Activated CD8-positive, alpha-beta memory T cell treated with anti-CD3 and anti-CD28 coated beads for 36 hours (primary cell): ENCODE results near the gene EED. TPM values are rescaled to one million over a fixed set of nuclear protein-coding genes. Genes with fewer than 3 reads are reported as not detected.
"Not testable (repeated sequence)": the region's sequence is repeated elsewhere in the genome, so short reads cannot be mapped to it uniquely, and the experiment has no call there.

Experiments used
- CTCF ChIA-PET: fragments of 350-600 bp; sonication (Branson Sonifier 250); formaldehyde crosslinking; loops from one replicate; lab custom pipeline; 2021; ENCODE audit warnings: antibody characterized with exemption; lab: Charles Lee
- POLR2A ChIA-PET: fragments of 350-600 bp; sonication (Branson Sonifier 250); formaldehyde crosslinking; loops from one replicate; lab custom pipeline; 2021; ENCODE audit warnings: antibody characterized with exemption; lab: Charles Lee
- total RNA-seq, 2 experiments: library from RNA; stranded (reverse); gene quantifications; one replicate each; pipeline ENCODE4 v1.2.3, GENCODE V29; 2021

The EED gene
- total RNA-seq, 2 experiments from 2014 or later: 173 TPM

DNA sequence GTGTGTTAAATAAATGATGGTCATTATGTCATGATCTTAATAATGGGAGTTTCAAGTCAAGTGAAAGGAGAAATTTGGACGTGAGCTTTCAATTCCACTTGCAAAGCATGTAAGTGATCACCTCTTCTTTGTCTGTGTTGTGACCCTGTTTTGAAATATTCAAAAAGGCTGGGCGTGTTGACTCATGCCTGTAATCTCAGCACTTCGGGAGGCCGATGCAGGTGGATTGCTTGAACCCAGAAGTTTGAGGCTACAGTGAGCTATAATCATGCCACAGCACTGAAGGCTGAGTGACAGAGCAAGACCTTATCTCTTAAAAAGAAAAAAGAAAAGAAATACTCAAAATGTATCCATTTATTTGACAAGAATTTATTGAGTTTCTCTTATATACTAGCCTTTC, 32.9 kb upstream of the EED start:
- POLR2A ChIA-PET: interaction anchor here (0.6 to 1.3 kb wide), 5 partner anchors 33 to 1014 kb away, joined by 3 to 5 read pairs (median 4); no protein-coding TSS in a partner anchor
- CTCF ChIA-PET: interaction anchor here (0.8 to 1.2 kb wide), 2 partner anchors 26 to 93 kb away, joined by 3 to 4 read pairs; no protein-coding TSS in a partner anchor

DNA sequence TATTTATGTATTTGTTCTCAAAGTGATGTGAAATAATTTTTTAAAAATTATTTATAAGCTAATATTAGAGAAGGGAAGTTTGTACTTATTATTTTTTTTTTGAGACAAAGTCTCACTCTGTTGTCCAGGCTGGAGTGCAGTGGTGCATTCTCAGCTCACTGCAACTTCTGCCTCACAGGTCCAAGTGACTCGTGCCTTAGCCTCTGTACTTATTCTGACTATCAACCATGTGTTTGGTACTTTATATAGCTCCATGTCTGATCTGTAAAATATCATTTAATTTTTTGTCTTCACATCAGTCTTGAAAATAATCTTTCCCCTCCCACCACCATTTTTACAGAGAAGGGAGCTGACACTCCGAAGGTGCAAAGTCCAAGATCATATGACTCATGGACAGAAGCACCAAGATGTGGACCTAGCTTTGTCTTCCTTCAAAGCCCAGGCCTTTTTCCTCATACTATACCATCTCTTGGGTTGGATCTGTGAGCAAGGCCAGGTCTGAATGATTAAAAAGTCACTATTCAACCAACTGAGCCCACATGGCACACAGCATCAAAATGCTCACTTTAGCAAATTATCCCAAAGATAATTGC, 32.4 kb upstream of the EED start:
- ChIA-PET POLR2A (interaction anchor here (0.6 to 1.3 kb wide), 3 partner anchors 33 to 206 kb away, joined by 3 to 4 read pairs (median 4); no protein-coding TSS in a partner anchor), CTCF (interaction anchor here (0.8 to 1.2 kb wide), 2 partner anchors 25 to 93 kb away, joined by 3 to 4 read pairs; no protein-coding TSS in a partner anchor)

DNA sequence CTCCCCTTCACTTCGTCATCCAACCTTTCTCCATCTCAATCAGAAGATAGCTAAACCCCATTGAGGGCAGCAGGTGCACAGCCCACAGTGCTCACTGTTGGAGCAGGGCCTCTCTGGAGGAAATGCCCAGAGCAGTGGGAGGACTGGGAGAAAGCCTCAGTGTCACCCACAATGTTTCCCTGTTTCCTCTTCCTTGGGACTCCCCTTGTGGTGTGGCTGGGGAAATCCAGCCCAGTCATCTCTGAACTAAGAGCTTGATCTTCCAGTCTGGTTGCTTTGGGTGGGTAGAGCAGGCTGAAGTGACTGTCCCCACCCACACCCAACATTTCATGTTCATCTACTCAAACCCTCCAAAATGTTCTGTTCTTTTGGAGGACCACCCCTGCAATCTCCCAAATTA, 29.8 kb upstream of the EED start:
- POLR2A ChIA-PET: interaction anchor here (0.8 to 1.2 kb wide), 3 partner anchors 13 to 78 kb away, joined by 3 to 7 read pairs (median 3); no protein-coding TSS in a partner anchor
- CTCF ChIA-PET: interaction anchor here (1.0 to 2.6 kb wide), 3 partner anchors 145 to 168 kb away, joined by 3 to 6 read pairs (median 4); no protein-coding TSS in a partner anchor

DNA sequence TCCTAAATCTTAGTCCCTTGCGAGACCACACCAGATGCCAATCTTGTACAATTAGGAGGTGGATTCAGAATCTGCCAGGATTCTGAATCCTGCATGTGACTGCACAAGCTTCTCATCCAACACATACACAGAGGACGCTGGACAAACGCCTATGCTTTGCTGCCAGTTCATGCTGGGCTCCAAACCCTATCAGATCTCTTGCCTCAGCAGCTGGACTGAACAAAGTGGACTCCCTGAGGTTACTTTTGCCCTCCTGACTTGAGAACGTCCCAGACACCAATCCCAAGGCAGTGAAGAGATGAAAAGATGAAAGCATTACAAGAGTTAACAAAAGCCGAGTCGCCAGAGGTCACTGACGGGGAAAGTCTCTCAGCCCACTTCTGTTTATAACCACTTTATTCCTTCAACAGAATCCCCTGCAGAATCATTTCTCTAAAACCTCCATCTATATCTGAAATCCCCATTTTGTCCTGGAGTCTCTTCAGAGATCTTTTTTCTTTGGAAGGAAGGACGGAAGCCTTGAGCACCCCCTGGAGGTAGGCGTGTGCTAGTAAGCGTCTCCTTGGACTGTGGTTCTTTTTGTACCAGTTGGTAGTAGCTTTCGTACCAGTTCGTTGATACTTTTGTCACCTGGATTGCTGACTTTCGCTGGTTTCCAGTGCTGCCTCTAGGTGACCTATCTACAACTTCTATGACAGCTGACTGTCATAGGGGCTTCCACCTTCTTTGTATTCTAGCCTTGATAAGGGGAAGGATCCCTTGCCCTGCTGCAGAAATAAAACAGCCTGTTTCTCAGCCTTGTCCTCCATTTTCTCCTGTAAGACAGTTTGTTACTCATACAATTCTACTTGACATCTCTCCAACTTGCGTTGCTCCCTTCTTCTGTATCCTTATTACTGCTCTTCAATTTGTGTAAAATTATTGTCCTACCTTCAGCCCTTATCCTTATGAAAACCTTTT, 26.1 kb upstream of the EED start:
- ChIA-PET CTCF (interaction anchor here (0.6 to 5.3 kb wide), 9 partner anchors 9 to 190 kb away, joined by 3 to 21 read pairs (median 3); no protein-coding TSS in a partner anchor), POLR2A (interaction anchor here (0.5 to 1.1 kb wide), 2 partner anchors 27 to 75 kb away, joined by 3 read pairs; partner anchors contain the start of gene EED)

DNA sequence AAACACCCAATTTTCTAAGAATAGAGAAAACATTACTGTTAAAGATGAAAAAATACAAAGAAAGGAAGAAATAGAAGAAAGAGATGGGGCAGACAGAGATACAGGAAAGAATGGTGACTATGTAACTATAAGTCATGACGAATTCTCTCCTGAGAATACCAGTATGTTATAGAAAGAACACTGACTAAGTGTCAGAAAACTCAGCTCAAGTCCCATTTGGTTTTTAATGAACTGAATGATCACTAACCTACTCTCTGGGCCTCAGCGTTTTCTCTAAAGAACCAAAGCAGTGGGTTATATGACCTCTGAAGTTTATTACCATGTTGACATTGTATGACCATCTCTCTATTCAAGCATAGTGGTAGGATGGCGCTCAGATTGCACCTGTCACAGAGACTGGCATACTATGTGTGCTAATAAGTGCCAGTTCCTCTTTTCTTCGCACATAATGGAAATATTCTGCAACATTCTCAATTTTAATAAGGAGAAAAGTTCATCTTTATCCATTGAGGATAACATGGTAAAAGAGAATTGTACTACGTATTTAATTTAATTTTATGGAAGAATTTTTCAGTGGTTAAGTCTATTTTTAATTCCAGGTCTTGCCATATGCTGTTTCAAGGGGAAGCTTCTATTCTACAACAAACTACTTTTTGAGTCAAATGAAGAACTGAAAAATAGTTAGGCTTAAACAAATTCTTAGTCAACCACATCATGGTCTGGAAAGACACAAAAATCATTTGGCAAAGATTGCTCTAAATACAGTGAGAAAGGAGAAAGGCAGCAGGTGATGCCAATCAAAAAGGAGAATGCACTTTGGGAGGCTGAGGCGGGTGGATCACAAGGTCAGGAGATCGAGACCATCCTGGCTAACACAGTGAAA, 25.0 kb upstream of the EED start:
- POLR2A ChIA-PET: interaction anchor here (1.0 to 1.2 kb wide), 3 partner anchors 11 to 179 kb away, joined by 3 to 4 read pairs (median 3); partner anchors contain the start of gene EED
- CTCF ChIA-PET: interaction anchor here (0.6 to 5.3 kb wide), 6 partner anchors 10 to 466 kb away, joined by 3 to 21 read pairs (median 4); no protein-coding TSS in a partner anchor

DNA sequence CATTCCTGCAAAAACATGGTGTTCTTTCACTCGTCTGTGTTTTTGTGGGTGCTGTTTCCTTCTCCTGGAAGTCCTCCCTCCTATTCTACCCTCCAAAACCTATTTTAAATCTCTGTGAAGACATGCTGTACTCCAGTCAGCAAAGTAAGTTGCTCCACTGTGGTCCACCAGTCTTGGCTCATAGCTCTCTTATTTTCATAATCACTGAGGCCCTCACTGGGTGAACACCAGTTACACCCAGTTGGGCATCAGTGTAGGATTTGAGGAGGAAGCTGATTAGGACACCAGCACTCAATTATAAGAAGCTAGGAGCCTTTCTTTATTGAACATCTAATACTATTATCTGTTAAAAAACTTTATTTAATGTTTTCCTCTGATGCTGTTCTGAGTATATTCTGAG, 23.9 kb upstream of the EED start:
- ChIA-PET CTCF (interaction anchor here (0.6 to 5.3 kb wide), 3 partner anchors 27 to 467 kb away, joined by 3 to 21 read pairs (median 6); no protein-coding TSS in a partner anchor), POLR2A (interaction anchor here (0.6 to 1.2 kb wide), 2 partner anchors 10 to 66 kb away, joined by 3 to 4 read pairs; no protein-coding TSS in a partner anchor)

DNA sequence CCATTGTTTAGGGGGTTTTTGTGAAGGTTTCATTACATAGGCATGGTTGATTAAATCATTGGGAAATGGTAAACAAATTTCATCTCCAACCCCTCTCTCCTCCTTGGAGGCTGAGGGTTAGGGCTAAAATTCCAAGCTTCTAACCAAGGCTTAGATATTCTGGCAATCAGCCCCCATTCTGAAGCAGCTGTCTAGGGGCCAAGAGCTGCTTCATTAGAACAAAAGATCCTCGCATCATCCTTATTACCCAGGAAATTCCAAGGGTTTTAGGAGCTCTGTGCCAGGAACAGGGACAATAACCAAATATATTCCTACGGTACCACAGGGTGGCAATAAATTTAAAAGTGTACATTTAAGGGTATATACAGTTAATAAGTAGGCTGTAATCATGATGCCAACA, 22.5 kb upstream of the EED start:
- POLR2A ChIA-PET: no interaction called here
- CTCF ChIA-PET: interaction anchor here (0.5 to 5.3 kb wide), 3 partner anchors 23 to 181 kb away, joined by 3 to 21 read pairs (median 4); partner anchors contain the start of gene EED

DNA sequence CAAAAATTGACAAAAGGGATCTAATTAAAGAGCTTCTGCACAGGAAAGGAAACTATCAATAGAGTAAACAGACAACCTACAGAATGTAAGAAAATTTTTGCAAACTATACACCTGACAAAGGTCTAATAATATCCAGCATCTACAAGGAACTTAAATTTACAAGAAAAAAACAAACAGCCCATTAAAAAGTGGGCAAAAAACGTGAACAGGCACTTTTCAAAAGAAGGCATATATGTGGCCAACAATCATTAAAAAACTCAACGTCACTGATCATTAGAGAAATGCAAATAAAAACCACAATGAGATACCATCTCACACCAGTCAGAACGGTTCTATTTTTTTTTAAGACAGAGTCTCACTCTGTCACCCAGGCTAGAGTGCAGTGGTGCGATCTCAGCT, 20.0 kb upstream of the EED start:
- POLR2A ChIA-PET: not testable (repeated sequence)
- CTCF ChIA-PET: interaction anchor here (1.6 kb wide), 1 partner anchor 67 kb away, joined by 5 read pairs; no protein-coding TSS in a partner anchor

DNA sequence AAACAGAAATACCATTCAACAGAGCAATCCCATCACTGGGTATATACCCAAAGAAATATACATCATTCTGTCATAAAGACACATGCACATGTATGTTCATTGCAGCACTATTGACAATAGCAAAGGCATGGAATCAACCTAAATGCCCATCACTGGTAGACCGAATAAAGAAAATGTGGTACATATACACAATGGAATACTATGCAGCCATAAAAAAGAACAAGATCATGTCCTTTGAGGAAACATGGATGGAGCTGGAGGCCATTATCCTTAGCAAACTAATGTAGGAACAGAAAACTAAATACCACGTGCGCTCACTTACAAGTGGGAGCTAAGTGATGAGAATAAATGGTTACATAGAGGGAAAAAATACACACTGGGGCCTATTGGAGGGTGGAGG, 19.2 kb upstream of the EED start:
- CTCF ChIA-PET: interaction anchor here (0.6 to 1.6 kb wide), 2 partner anchors 67 to 177 kb away, joined by 3 to 5 read pairs; no protein-coding TSS in a partner anchor
- POLR2A ChIA-PET: not testable (repeated sequence)

DNA sequence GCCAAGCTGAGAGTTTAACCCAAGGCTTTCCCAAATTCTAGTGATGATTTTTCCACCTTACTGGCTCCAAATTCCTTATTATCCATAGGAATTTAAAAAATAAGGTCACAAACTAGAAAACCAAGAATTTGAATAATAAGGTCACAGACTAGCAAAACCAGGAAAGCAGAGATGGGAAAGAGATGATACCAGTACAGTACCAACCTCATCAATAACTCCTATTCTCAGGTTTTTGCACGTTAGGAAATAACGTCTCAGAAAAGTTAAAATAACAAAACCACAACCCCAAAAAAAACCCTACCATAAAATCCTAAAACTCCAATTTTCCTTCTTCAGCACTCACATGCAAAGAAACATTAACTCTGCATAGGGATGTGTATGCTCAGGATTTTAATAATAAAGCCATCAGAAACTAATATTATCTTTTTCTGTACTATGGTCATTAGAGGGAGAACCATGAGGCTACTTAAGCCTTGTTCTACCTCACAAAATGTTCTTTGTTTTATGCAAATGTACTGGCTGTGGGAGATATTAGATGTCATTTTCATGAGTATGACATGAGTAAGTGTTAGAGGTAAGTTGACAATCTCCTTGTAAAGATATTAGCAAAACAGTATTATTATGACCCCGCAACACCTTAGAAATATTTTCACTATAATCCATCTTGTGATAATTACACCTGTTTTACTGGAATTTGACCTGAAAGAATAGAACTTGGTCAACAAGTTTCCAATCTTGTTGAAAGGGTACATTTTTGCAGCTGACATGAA, 16.1 kb upstream of the EED start:
- ChIA-PET POLR2A (interaction anchor here (0.7 to 1.0 kb wide), 5 partner anchors 14 to 281 kb away, joined by 3 to 5 read pairs (median 3); no protein-coding TSS in a partner anchor), CTCF (interaction anchor here (0.9 to 2.0 kb wide), 4 partner anchors 9 to 12 kb away, joined by 3 to 6 read pairs (median 4); no protein-coding TSS in a partner anchor)

DNA sequence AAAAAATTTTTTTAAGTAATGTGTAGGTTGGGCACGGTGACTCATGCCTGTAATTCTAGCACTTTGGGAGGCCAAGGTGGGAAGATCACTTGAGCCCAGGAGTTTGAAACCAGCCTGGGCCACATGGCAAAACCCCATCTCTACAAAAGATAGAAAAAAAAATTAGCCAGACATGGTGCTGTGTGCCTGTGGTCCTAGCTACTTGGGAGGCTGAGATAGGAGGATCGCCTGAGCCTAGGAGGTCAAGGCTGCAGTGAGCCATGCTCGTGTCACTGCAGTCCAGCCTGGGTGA, 15.6 kb upstream of the EED start:
- ChIA-PET POLR2A (interaction anchor here (0.9 to 1.0 kb wide), 2 partner anchors 15 to 185 kb away, joined by 3 read pairs; no protein-coding TSS in a partner anchor), CTCF (interaction anchor here (1.2 to 2.0 kb wide), 4 partner anchors 9 to 35 kb away, joined by 3 to 6 read pairs (median 4); no protein-coding TSS in a partner anchor)

DNA sequence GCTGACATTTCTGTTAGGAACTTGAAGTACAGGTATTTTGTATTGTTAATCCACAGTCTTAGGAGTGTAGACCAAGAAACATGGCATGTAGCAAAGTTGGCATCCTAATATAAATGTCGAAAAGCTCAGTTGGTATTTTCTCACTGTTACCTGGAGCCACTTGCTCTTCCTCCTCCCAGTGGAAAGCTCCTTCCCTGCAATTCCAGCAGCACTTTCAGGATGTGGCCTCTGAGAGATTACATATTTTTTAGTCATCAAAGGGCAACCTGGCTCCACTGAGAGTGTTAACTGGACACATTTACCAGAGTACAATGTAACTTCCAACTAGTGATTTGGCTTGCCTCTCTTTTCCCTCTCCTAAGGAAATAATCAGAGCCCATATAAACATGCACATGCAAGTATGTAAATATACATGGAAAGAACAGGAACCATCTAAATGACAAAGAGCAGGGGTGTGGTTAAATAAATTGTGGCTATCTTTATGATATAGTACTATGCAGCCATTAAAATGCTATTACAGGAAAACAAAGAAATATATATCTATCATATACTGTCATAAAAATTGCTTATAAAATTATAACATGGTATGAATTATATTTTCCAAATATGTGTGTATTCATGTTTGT, 14.3 kb upstream of the EED start:
- ChIA-PET POLR2A (interaction anchor here (1.7 to 1.8 kb wide), 2 partner anchors 10 to 14 kb away, joined by 4 to 6 read pairs; partner anchors contain the start of gene EED), CTCF (interaction anchor here (0.6 to 2.0 kb wide), 3 partner anchors 12 to 37 kb away, joined by 3 to 6 read pairs (median 3); no protein-coding TSS in a partner anchor)

DNA sequence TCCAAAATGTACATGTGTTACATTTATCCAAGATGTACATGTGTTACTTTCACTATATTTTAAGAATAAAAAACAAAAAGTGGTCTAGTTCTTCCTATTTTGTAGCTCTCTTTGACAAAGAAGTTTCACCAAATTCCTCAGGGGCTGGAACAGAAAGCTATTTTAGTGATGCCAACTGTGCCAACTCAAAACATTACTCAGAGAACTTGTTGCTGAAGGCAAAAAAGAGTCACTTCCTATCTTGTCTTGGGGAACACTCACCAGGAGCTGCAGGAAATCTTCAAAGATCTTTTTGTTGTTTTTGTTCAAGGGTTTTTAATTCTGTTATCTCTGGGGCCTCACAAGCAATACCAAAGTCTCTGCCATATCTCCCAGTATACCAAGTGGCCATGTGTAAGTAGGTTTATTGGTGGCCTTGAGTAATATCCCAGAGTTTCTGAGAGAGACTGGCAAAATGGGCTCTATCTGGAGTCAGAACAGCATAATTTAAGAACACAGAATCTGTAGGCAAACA, 13.6 kb upstream of the EED start:
- POLR2A ChIA-PET: interaction anchor here (1.7 to 1.8 kb wide), 2 partner anchors 11 to 14 kb away, joined by 4 to 6 read pairs; partner anchors contain the start of gene EED
- CTCF ChIA-PET: interaction anchor here (0.6 to 1.3 kb wide), 2 partner anchors 15 to 28 kb away, joined by 3 to 4 read pairs; no protein-coding TSS in a partner anchor

DNA sequence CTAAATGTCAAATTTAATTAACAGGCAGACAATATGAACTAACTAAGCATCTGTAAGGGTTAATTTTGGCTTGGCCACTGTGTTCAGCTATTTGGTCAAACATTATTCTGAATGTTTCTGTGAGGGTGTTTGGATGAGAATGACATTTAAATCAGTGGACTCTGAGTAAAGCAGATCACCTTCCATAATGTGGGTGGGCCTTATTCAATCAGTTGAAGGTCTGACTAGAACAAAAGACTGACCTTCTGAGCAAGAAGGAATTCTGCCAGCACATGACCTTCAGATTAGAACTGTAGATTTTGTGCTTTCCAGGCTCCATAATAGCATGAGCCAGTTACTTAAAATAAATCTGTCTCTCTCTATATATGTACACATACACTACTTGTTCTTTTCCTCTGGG, 12.0 kb upstream of the EED start:
- CTCF ChIA-PET: no interaction called here
- POLR2A ChIA-PET: no interaction called here

DNA sequence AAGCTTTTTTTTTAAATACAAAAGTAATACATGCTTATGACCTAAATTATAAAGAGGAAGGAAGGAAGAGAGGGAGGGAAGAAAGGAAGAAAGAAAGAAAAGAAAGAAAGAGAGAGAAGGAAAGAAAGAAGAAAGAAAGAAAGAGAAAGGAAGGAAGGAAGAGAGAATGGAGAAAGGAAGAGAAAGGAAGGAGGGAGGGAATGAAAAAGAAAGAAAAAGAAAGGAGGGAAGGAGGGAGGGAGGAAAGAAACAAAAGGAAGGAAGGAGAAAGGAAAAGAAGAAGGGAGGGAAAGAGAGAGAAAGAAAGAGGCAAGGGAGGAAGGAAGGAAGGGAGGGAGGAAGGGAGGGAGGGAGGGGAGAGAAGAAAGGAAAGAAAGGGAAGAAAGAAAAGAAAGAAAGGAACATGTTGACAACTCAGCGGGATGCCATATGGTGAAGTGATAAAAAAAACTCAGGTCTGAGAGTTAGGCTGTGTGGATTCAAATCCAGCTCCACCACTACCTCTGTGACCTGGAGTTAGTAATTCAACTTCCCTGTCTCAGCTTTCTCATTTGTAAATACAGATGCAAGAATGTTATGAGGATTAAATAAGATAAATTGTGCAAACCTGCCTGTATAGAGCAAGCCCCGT, 9.6 kb upstream of the EED start:
- ChIA-PET CTCF (no interaction called here), POLR2A (no interaction called here)
